Measurements from ENCODE around the gene JAZF1. TPM values are rescaled to one million over a fixed set of nuclear protein-coding genes. Genes with fewer than 3 reads are reported as not detected.
A peak's percentile ranks its signal among the peaks of the same experiment; 100 is the strongest.
"Not testable (repeated sequence)": the region's sequence is repeated elsewhere in the genome, so short reads cannot be mapped to it uniquely, and the experiment has no call there.

The JAZF1 gene
- total RNA-seq, 2 experiments from 2014 or later = 5.2 to 7.6 TPM

GRCh38 chr7:27922389-27922788 is 258.2 kb downstream of the JAZF1 start:
- not testable (repeated sequence) for H3K4me3 Mint-ChIP-seq; H3K9me3 Mint-ChIP-seq; H3K27me3 Mint-ChIP-seq; DNase-seq; H3K4me1 Mint-ChIP-seq; H3K36me3 Mint-ChIP-seq (ENCODE audit: low read depth); H3K27ac Mint-ChIP-seq
- ChIA-PET POLR2A (interaction anchor here (0.6 kb wide), 1 partner anchor 253 kb away, joined by 3 read pairs; no protein-coding TSS in a partner anchor), CTCF (interaction anchor here (0.7 kb wide), 1 partner anchor 448 kb away, joined by 6 read pairs; no protein-coding TSS in a partner anchor)

- CTCF ChIA-PET = interaction anchor here (0.6 to 2.4 kb wide), 6 partner anchors 10 to 944 kb away, joined by 3 to 12 read pairs (median 4); no protein-coding TSS in a partner anchor
- peaks cover 5% of the 10 kb centered on the region for H3K4me1 Mint-ChIP-seq
- H3K9me3 Mint-ChIP-seq = no peaks in the 10 kb centered on the region
- peak; percentile 52 for DNase-seq
- no peak overlapping the region for H3K4me3 Mint-ChIP-seq
- H3K27me3 Mint-ChIP-seq = no peaks in the 10 kb centered on the region
- no peak overlapping the region for H3K27ac Mint-ChIP-seq
- H3K36me3 Mint-ChIP-seq (ENCODE audit: low read depth) = no peaks in the 10 kb centered on the region
- POLR2A ChIA-PET = interaction anchor here (0.7 kb wide), 1 partner anchor 656 kb away, joined by 3 read pairs; no protein-coding TSS in a partner anchor
Measured at GRCh38 chr7:27921081-27921836, 259.3 kb downstream of the JAZF1 start.

GRCh38 chr7:27920281-27920946 is 260.2 kb downstream of the JAZF1 start:
- Mint-ChIP-seq H3K4me1 (peaks cover 3% of the 10 kb centered on the region), H3K27ac (no peak overlapping the region), H3K9me3 (no peaks in the 10 kb centered on the region), H3K27me3 (no peaks in the 10 kb centered on the region), H3K36me3 (ENCODE audit: low read depth) (no peaks in the 10 kb centered on the region), H3K4me3 (no peak overlapping the region)
- no peak for DNase-seq
- ChIA-PET CTCF (interaction anchor here (0.6 to 2.4 kb wide), 6 partner anchors 13 to 943 kb away, joined by 3 to 12 read pairs (median 4); no protein-coding TSS in a partner anchor), POLR2A (interaction anchor here (0.5 kb wide), 1 partner anchor 94 kb away, joined by 3 read pairs; no protein-coding TSS in a partner anchor)

GRCh38 chr7:27918503-27918902 is 262.1 kb downstream of the JAZF1 start:
- H3K9me3 Mint-ChIP-seq = no peaks in the 10 kb centered on the region
- H3K27ac Mint-ChIP-seq = no peak overlapping the region
- POLR2A ChIA-PET = no interaction called here
- DNase-seq = no peak
- no peak overlapping the region for H3K4me3 Mint-ChIP-seq
- H3K27me3 Mint-ChIP-seq = no peaks in the 10 kb centered on the region
- H3K4me1 Mint-ChIP-seq = peaks cover 3% of the 10 kb centered on the region
- CTCF ChIA-PET = interaction anchor here (0.9 to 1.4 kb wide), 4 partner anchors 10 to 709 kb away, joined by 3 to 5 read pairs (median 3); no protein-coding TSS in a partner anchor
- no peaks in the 10 kb centered on the region for H3K36me3 Mint-ChIP-seq (ENCODE audit: low read depth)

- no peak for DNase-seq
- Mint-ChIP-seq H3K27ac (no peak overlapping the region), H3K27me3 (no peaks in the 10 kb centered on the region), H3K4me1 (peaks cover 3% of the 10 kb centered on the region), H3K36me3 (ENCODE audit: low read depth) (no peaks in the 10 kb centered on the region), H3K9me3 (no peaks in the 10 kb centered on the region), H3K4me3 (no peak overlapping the region)
- POLR2A ChIA-PET = no interaction called here
- CTCF ChIA-PET = interaction anchor here (0.9 to 1.4 kb wide), 3 partner anchors 10 to 708 kb away, joined by 3 to 5 read pairs (median 3); no protein-coding TSS in a partner anchor
Measured at GRCh38 chr7:27917774-27918314, 262.8 kb downstream of the JAZF1 start.

GRCh38 chr7:27917119-27917518 is 263.5 kb downstream of the JAZF1 start:
- no peaks in the 10 kb centered on the region for H3K9me3 Mint-ChIP-seq
- ChIA-PET CTCF (interaction anchor here (1.3 kb wide), 1 partner anchor 11 kb away, joined by 5 read pairs; no protein-coding TSS in a partner anchor), POLR2A (no interaction called here)
- no peaks in the 10 kb centered on the region for H3K27me3 Mint-ChIP-seq
- H3K27ac Mint-ChIP-seq = no peak overlapping the region
- H3K4me1 Mint-ChIP-seq = peaks cover 3% of the 10 kb centered on the region
- no peak for DNase-seq
- H3K4me3 Mint-ChIP-seq = no peak overlapping the region
- no peaks in the 10 kb centered on the region for H3K36me3 Mint-ChIP-seq (ENCODE audit: low read depth)

- Mint-ChIP-seq H3K4me1 (peaks cover 3% of the 10 kb centered on the region), H3K4me3 (no peak overlapping the region), H3K36me3 (ENCODE audit: low read depth) (no peaks in the 10 kb centered on the region), H3K27me3 (no peaks in the 10 kb centered on the region), H3K27ac (no peak overlapping the region), H3K9me3 (no peaks in the 10 kb centered on the region)
- ChIA-PET CTCF (no interaction called here), POLR2A (no interaction called here)
- DNase-seq = no peak
Measured at GRCh38 chr7:27916372-27916771, 264.2 kb downstream of the JAZF1 start.

- Mint-ChIP-seq H3K27ac (no peak overlapping the region), H3K27me3 (no peaks in the 10 kb centered on the region), H3K4me1 (no peaks in the 10 kb centered on the region), H3K9me3 (no peaks in the 10 kb centered on the region), H3K4me3 (no peak overlapping the region), H3K36me3 (ENCODE audit: low read depth) (no peaks in the 10 kb centered on the region)
- ChIA-PET CTCF (no interaction called here), POLR2A (no interaction called here)
- DNase-seq = no peak
Measured at GRCh38 chr7:27914409-27914808, 266.2 kb downstream of the JAZF1 start.

GRCh38 chr7:27912751-27913150 is 267.8 kb downstream of the JAZF1 start:
- no peak overlapping the region for H3K4me3 Mint-ChIP-seq
- no peak overlapping the region for H3K27ac Mint-ChIP-seq
- no peaks in the 10 kb centered on the region for H3K9me3 Mint-ChIP-seq
- H3K4me1 Mint-ChIP-seq = no peaks in the 10 kb centered on the region
- no peaks in the 10 kb centered on the region for H3K36me3 Mint-ChIP-seq (ENCODE audit: low read depth)
- ChIA-PET POLR2A (no interaction called here), CTCF (no interaction called here)
- H3K27me3 Mint-ChIP-seq = no peaks in the 10 kb centered on the region
- DNase-seq = no peak

GRCh38 chr7:27911920-27912319 is 268.7 kb downstream of the JAZF1 start:
- Mint-ChIP-seq H3K4me1 (no peaks in the 10 kb centered on the region), H3K27ac (no peak overlapping the region), H3K27me3 (no peaks in the 10 kb centered on the region), H3K36me3 (ENCODE audit: low read depth) (no peaks in the 10 kb centered on the region), H3K9me3 (no peaks in the 10 kb centered on the region), H3K4me3 (no peak overlapping the region)
- no peak for DNase-seq
- ChIA-PET POLR2A (no interaction called here), CTCF (interaction anchor here (0.9 kb wide), 1 partner anchor 9 kb away, joined by 4 read pairs; no protein-coding TSS in a partner anchor)

GRCh38 chr7:27910326-27910725 is 270.3 kb downstream of the JAZF1 start:
- H3K36me3 Mint-ChIP-seq (ENCODE audit: low read depth) = no peaks in the 10 kb centered on the region
- DNase-seq = no peak
- ChIA-PET CTCF (no interaction called here), POLR2A (no interaction called here)
- no peaks in the 10 kb centered on the region for H3K4me1 Mint-ChIP-seq
- H3K27ac Mint-ChIP-seq = no peak overlapping the region
- H3K9me3 Mint-ChIP-seq = no peaks in the 10 kb centered on the region
- no peak overlapping the region for H3K4me3 Mint-ChIP-seq
- H3K27me3 Mint-ChIP-seq = no peaks in the 10 kb centered on the region

GRCh38 chr7:27908534-27909165 is 271.9 kb downstream of the JAZF1 start:
- POLR2A ChIA-PET = no interaction called here
- no peaks in the 10 kb centered on the region for H3K9me3 Mint-ChIP-seq
- no peak overlapping the region for H3K4me3 Mint-ChIP-seq
- no peaks in the 10 kb centered on the region for H3K27me3 Mint-ChIP-seq
- H3K27ac Mint-ChIP-seq = no peak overlapping the region
- no peaks in the 10 kb centered on the region for H3K36me3 Mint-ChIP-seq (ENCODE audit: low read depth)
- DNase-seq = no peak
- CTCF ChIA-PET = interaction anchor here (0.5 to 3.0 kb wide), 3 partner anchors 12 to 168 kb away, joined by 3 to 12 read pairs (median 4); no protein-coding TSS in a partner anchor
- no peaks in the 10 kb centered on the region for H3K4me1 Mint-ChIP-seq

Measured in activated CD4-positive, alpha-beta T cell treated with anti-CD3 and anti-CD28 coated beads, Interleukin-2, amount 10 ng/mL, durations not matched to agents 7 days and 5 days (primary cell).